Fibroblast of lung (primary cell): ENCODE data around the gene CSF1R. TPM values are rescaled to one million over a fixed set of nuclear protein-coding genes. Genes with fewer than 3 reads are reported as not detected.
A peak's percentile ranks its signal among the peaks of the same experiment; 100 is the strongest.

Experiments
- DNase-seq, 2 donors: peaks; one replicate each; pipeline versions ENCODE4 v3.0.0 to v3.0.0-alpha.2; 2010; ENCODE audit warnings: low read depth in 2 of 2
- H2AFZ ChIP-seq: 2 replicates; pipeline ENCODE4 v1.5.1; 2012; ENCODE audit warnings: low read length, control low read depth, inconsistent platforms
- H3K27ac ChIP-seq: 2 replicates; pipeline ENCODE4 v1.5.1; 2011; ENCODE audit warnings: low read length, control low read depth; ENCODE audit not compliant: insufficient read depth
- H3K27me3 ChIP-seq: 2 replicates; pipeline ENCODE4 v1.5.1; 2011; ENCODE audit warnings: mild to moderate bottlenecking, low read length; ENCODE audit not compliant: control insufficient read depth, insufficient read depth
- H3K36me3 ChIP-seq: 2 replicates; pipeline ENCODE4 v1.5.1; 2011; ENCODE audit warnings: low read length; ENCODE audit not compliant: control insufficient read depth, insufficient read depth
- H3K4me1 ChIP-seq: 2 replicates; pipeline ENCODE4 v1.5.1; 2011; ENCODE audit warnings: low read length; ENCODE audit not compliant: control insufficient read depth, insufficient read depth; ENCODE audit errors: extremely low read depth
- H3K4me2 ChIP-seq: 2 replicates; pipeline ENCODE4 v1.5.1; 2011; ENCODE audit warnings: low read length, control low read depth; ENCODE audit not compliant: insufficient read depth; ENCODE audit errors: extremely low read depth
- H3K4me3 ChIP-seq, 4 experiments: fragments of 200-600 bp in 1 of 4; sonication (generic) in 1 of 4; replicated peaks in 1 of 4; 2 replicates each; pipeline ENCODE4 v1.5.1; 2011 to 2016; ENCODE audit warnings: low read length in 4 of 4, low read depth in 3 of 4, mild to moderate bottlenecking in 3 of 4, control low read depth in 2 of 4, inconsistent platforms in 1 of 4, mixed read lengths in 1 of 4; ENCODE audit not compliant: insufficient read depth in 1 of 4; ENCODE audit errors: control extremely low read depth in 1 of 4
- H3K79me2 ChIP-seq: 2 replicates; pipeline ENCODE4 v1.5.1; 2012; ENCODE audit warnings: mild to moderate bottlenecking, low read length, inconsistent platforms; ENCODE audit not compliant: control insufficient read depth, insufficient read depth
- H3K9ac ChIP-seq: 2 replicates; pipeline ENCODE4 v1.5.1; 2011; ENCODE audit warnings: mild to moderate bottlenecking, low read length, control low read depth; ENCODE audit not compliant: insufficient read depth
- H3K9me3 ChIP-seq: 2 replicates; pipeline ENCODE4 v1.5.1; 2012; ENCODE audit warnings: low read depth, low read length; ENCODE audit not compliant: control insufficient read depth, insufficient read depth
- H4K20me1 ChIP-seq: 2 replicates; pipeline ENCODE4 v1.5.1; 2011; ENCODE audit warnings: low read length; ENCODE audit not compliant: control insufficient read depth, insufficient read depth; ENCODE audit errors: extremely low read depth
- CTCF ChIP-seq, 2 donors: IDR thresholded peaks in 1 of 2; conservative IDR thresholded peaks in 1 of 2; 1 replicate in 1 of 2; 2 replicates in 1 of 2; pipeline ENCODE4 v1.5.1; 2011 to 2012; ENCODE audit warnings: low read length in 2 of 2, control low read depth in 1 of 2, inconsistent platforms in 1 of 2, low read depth in 1 of 2, mild to moderate bottlenecking in 1 of 2
- EZH2 ChIP-seq: IDR thresholded peaks from 2 replicates; pipeline ENCODE4 v1.5.1; 2012; ENCODE audit warnings: low read length, control low read depth, mild to moderate bottlenecking; ENCODE audit errors: missing control alignments
- polyA plus RNA-seq, 2 donors: library from polyadenylated mRNA; depleted of rRNA in 1 of 2; stranded (reverse) in 1 of 2; unstranded in 1 of 2; fragments of >200 nt; gene quantifications; 2 replicates each; pipeline ENCODE4 v1.2.1, GENCODE V29; 2011 to 2012; ENCODE audit warnings: missing spikeins in 1 of 2
- total RNA-seq: library from RNA; depleted of rRNA; stranded (reverse); fragments of >200 nt; gene quantifications from 2 replicates; pipeline ENCODE4 v1.2.1, GENCODE V29; 2014

Gene CSF1R
- total and polyA plus RNA-seq, 2 donors (not counting 1 experiment from before 2014, with no cell fraction given) = 0.07 TPM; not detected in 1

GRCh38 chr5:150059623-150060022 is 26.7 kb downstream of the CSF1R start:
- H3K9me3 ChIP-seq = no peaks in the 10 kb centered on the region
- no peak overlapping the region for H3K27ac ChIP-seq
- no peak for DNase-seq
- no peak overlapping the region for H2AFZ ChIP-seq
- no peak overlapping the region for H3K4me2 ChIP-seq
- peaks cover 4% of the 10 kb centered on the region for H3K4me1 ChIP-seq
- no peaks in the 10 kb centered on the region for H3K79me2 ChIP-seq
- TF ChIP-seq CTCF (conservative IDR thresholded peaks at IDR 0.05 in 1 of 2, IDR thresholded peaks at IDR 0.05 in 1 of 2; ENCODE audit: low read depth in 1 of 2, low read length in 2 of 2) (no peak), EZH2 (no peak)
- H3K9ac ChIP-seq = no peak overlapping the region
- no peak overlapping the region for H3K4me3 ChIP-seq
- H3K27me3 ChIP-seq = no peaks in the 10 kb centered on the region
- H3K36me3 ChIP-seq = peaks cover 2% of the 10 kb centered on the region
- no peaks in the 10 kb centered on the region for H4K20me1 ChIP-seq

GRCh38 chr5:150058480-150059126 is 27.8 kb downstream of the CSF1R start:
- no peaks in the 10 kb centered on the region for H4K20me1 ChIP-seq
- H3K27me3 ChIP-seq = no peaks in the 10 kb centered on the region
- H3K4me1 ChIP-seq = peaks cover 4% of the 10 kb centered on the region
- H3K9ac ChIP-seq = no peak overlapping the region
- no peaks in the 10 kb centered on the region for H3K9me3 ChIP-seq
- peaks cover 2% of the 10 kb centered on the region for H3K36me3 ChIP-seq
- peak overlapping the region; percentile 3 for H3K27ac ChIP-seq
- no peak overlapping the region for H3K4me2 ChIP-seq
- no peak overlapping the region for H3K4me3 ChIP-seq
- TF ChIP-seq EZH2 (no peak), CTCF (conservative IDR thresholded peaks at IDR 0.05 in 1 of 2, IDR thresholded peaks at IDR 0.05 in 1 of 2; ENCODE audit: low read depth in 1 of 2, low read length in 2 of 2) (no peak)
- H3K79me2 ChIP-seq = no peaks in the 10 kb centered on the region
- no peak overlapping the region for H2AFZ ChIP-seq
- peak; percentile 63 to 64 for DNase-seq

GRCh38 chr5:150057996-150058395 is 28.4 kb downstream of the CSF1R start:
- Histone ChIP-seq H3K4me1 (peaks cover 6% of the 10 kb centered on the region), H3K36me3 (peaks cover 2% of the 10 kb centered on the region), H3K27me3 (no peaks in the 10 kb centered on the region), H3K9me3 (no peaks in the 10 kb centered on the region), H3K4me2 (no peak overlapping the region), H2AFZ (no peak overlapping the region), H3K9ac (no peak overlapping the region), H3K79me2 (no peaks in the 10 kb centered on the region), H4K20me1 (no peaks in the 10 kb centered on the region), H3K4me3 (no peak overlapping the region), H3K27ac (no peak overlapping the region)
- no peak for DNase-seq
- TF ChIP-seq CTCF (conservative IDR thresholded peaks at IDR 0.05 in 1 of 2, IDR thresholded peaks at IDR 0.05 in 1 of 2; ENCODE audit: low read depth in 1 of 2, low read length in 2 of 2) (no peak), EZH2 (no peak)
